ENCODE measurements around the gene SLC6A6.

The SLC6A6 gene

DNA sequence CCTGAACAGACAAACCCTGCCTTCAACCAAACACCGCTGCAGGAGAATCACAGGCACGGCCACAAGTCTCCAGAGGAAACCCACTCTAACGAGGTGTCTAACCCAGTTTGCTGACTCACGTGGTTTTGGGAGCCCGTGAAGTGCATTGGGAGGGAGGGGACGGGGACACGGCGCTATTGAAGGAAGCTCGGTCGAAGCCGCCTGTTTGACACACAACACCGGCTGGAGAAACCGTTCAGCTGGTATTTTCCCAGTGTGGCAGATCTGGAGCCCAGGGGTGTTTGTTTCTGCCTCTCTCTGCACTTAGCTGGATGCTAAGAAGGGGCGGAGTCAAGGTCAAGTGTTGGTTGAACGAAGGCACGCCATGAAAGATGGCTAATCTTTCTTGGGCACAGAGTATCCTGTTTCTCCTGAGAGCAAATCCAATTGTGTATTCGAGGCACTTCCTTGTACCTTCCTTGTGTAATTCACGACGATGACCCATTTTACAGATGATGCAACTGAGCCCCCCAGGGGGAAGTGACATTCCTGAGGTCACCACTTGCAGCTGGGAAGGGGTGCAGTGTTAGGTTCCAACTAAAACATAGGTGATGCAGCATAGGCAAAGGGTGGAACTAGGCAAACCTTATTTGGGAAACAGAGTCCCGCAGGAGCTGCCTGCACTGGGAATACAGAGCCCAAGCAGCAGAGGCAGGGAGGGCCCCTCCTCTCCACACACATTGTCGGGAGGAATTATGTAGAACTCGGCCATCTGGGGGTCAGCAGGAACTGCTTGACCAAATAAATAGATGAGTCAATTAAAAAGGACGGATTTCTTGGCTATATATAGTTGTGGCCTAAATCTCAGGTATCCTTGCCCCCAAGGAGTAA is 22.5 kb downstream of the SLC6A6 start:
- Histone ChIP-seq H4K20me1 (ENCODE audit: low read depth, low read length) (no peaks in the 10 kb centered on the region), H3K4me3 (ENCODE audit: insufficient read depth, low read length, poor library complexity, severe bottlenecking) (no peak overlapping the region), H3K79me2 (ENCODE audit: insufficient read depth, low read length) (peaks cover 79% of the 10 kb centered on the region), H3F3A (ENCODE audit: insufficient read depth) (peaks cover 39% of the 10 kb centered on the region), H3K9ac (ENCODE audit: low read length) (no peak overlapping the region), H3K9me3 (ENCODE audit: insufficient read depth, low read length) (no peaks in the 10 kb centered on the region), H3K27me3 (ENCODE audit: low read length) (no peaks in the 10 kb centered on the region), H2AFZ (ENCODE audit: low read depth, low read length, severe bottlenecking) (no peak overlapping the region), H3K27ac (ENCODE audit: low read depth, low read length) (peak overlapping the region; percentile 92), H3K4me2 (ENCODE audit: low read depth, low read length, poor library complexity, severe bottlenecking) (peak overlapping the region; percentile 50), H3K9me2 (replicated peaks; ENCODE audit: insufficient read depth, low read length) (no peaks in the 10 kb centered on the region), H3K36me3 (ENCODE audit: low read length) (no peaks in the 10 kb centered on the region)
- TF ChIP-seq, protein P1, sequence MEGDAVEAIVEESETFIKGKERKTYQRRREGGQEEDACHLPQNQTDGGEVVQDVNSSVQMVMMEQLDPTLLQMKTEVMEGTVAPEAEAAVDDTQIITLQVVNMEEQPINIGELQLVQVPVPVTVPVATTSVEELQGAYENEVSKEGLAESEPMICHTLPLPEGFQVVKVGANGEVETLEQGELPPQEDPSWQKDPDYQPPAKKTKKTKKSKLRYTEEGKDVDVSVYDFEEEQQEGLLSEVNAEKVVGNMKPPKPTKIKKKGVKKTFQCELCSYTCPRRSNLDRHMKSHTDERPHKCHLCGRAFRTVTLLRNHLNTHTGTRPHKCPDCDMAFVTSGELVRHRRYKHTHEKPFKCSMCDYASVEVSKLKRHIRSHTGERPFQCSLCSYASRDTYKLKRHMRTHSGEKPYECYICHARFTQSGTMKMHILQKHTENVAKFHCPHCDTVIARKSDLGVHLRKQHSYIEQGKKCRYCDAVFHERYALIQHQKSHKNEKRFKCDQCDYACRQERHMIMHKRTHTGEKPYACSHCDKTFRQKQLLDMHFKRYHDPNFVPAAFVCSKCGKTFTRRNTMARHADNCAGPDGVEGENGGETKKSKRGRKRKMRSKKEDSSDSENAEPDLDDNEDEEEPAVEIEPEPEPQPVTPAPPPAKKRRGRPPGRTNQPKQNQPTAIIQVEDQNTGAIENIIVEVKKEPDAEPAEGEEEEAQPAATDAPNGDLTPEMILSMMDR (IDR thresholded peaks at IDR 0.05; ENCODE audit: insufficient read depth, low read length, poor library complexity, severe bottlenecking) = no peak
- TF ChIP-seq EZH2phosphoT487 (conservative IDR thresholded peaks at IDR 0.05; ENCODE audit: low read length) = no peak

DNA sequence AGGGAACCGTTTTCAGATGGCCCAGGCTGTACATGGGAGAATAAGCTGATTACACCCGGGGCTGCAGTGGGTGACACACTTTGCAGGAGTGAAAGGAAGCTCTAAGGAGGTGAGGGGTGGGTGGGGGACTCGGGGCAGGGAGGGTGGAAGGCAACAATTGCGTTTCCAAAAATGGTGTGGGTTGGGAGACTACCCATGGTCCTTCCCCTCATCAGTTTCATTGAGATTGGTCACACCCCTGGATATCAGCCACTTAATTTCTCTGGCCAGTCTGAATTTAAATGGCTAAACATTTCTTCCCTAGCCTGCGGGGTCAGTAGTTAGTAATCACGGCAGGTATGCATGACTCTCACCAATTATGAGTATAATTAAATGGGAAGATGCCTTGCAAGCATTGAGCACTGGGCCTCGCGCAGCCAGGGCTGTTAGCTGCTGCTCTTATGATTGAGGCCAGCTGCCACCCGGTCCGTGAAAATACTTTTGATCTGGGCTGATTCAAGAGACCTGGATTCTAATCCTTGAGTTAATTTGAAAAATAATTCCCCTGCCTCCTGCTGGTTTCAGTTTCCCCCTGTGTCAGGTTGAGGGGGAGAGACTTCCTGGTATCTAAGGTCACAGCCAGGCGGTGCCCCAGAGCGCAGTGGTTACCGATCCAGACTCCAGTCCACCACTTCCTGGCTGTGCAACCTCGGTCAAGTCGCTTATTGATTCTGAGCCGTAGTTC is 23.3 kb downstream of the SLC6A6 start:
- H3K9ac ChIP-seq (ENCODE audit: low read length) = no peak overlapping the region

DNA sequence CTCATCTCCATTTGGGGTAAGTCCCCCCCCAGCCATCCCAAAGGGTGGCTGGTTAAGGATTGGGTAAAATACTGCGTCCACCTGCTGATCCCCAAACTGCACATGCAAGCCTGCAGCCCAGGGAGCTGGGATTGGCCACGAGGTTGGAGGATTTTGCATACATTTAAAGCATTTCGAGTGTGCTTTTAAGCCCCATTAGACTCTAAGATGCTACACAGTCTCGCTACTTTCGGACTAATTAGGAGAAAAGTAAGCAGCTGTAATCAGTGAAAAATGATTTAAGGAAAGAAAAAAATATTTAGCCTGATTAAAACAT is 23.9 kb downstream of the SLC6A6 start:
- Histone ChIP-seq H4K20me1 (ENCODE audit: low read depth, low read length) (no peaks in the 10 kb centered on the region), H3K36me3 (ENCODE audit: low read length) (no peaks in the 10 kb centered on the region)

More for the DNA sequence above, 23.3 kb downstream of the SLC6A6 start:
- Histone ChIP-seq H3K36me3 (ENCODE audit: low read length) (no peaks in the 10 kb centered on the region), H2AFZ (ENCODE audit: low read depth, low read length, severe bottlenecking) (no peak overlapping the region), H3K9me3 (ENCODE audit: insufficient read depth, low read length) (no peaks in the 10 kb centered on the region), H3K27ac (ENCODE audit: low read depth, low read length) (peak overlapping the region; percentile 92), H3K4me3 (ENCODE audit: insufficient read depth, low read length, poor library complexity, severe bottlenecking) (no peak overlapping the region), H3K27me3 (ENCODE audit: low read length) (no peaks in the 10 kb centered on the region), H4K20me1 (ENCODE audit: low read depth, low read length) (no peaks in the 10 kb centered on the region), H3K79me2 (ENCODE audit: insufficient read depth, low read length) (peaks cover 83% of the 10 kb centered on the region), H3F3A (ENCODE audit: insufficient read depth) (peaks cover 47% of the 10 kb centered on the region), H3K9me2 (replicated peaks; ENCODE audit: insufficient read depth, low read length) (no peaks in the 10 kb centered on the region), H3K4me2 (ENCODE audit: low read depth, low read length, poor library complexity, severe bottlenecking) (peak overlapping the region; percentile 50)
- TF ChIP-seq, protein P1 (IDR thresholded peaks at IDR 0.05; ENCODE audit: insufficient read depth, low read length, poor library complexity, severe bottlenecking) = no peak
- no peak for TF ChIP-seq EZH2phosphoT487 (conservative IDR thresholded peaks at IDR 0.05; ENCODE audit: low read length)

More for the DNA sequence above, 23.9 kb downstream of the SLC6A6 start:
- TF ChIP-seq, protein P1 (IDR thresholded peaks at IDR 0.05; ENCODE audit: insufficient read depth, low read length, poor library complexity, severe bottlenecking) = no peak
- TF ChIP-seq EZH2phosphoT487 (conservative IDR thresholded peaks at IDR 0.05; ENCODE audit: low read length) = no peak
- Histone ChIP-seq H3K9me3 (ENCODE audit: insufficient read depth, low read length) (no peaks in the 10 kb centered on the region), H3K79me2 (ENCODE audit: insufficient read depth, low read length) (peaks cover 79% of the 10 kb centered on the region), H3F3A (ENCODE audit: insufficient read depth) (peaks cover 52% of the 10 kb centered on the region), H3K4me3 (ENCODE audit: insufficient read depth, low read length, poor library complexity, severe bottlenecking) (no peak overlapping the region), H2AFZ (ENCODE audit: low read depth, low read length, severe bottlenecking) (no peak overlapping the region), H3K27me3 (ENCODE audit: low read length) (no peaks in the 10 kb centered on the region), H3K27ac (ENCODE audit: low read depth, low read length) (peak overlapping the region; percentile 92), H3K9ac (ENCODE audit: low read length) (0 out of 2 replicates have a peak overlapping the region, but pooled peaks have one; percentile 3), H3K9me2 (replicated peaks; ENCODE audit: insufficient read depth, low read length) (no peaks in the 10 kb centered on the region), H3K4me2 (ENCODE audit: low read depth, low read length, poor library complexity, severe bottlenecking) (peak overlapping the region; percentile 50)

Measured in SU-DHL-6 (cell line).